Nephron progenitor cell (in vitro differentiated cells): ENCODE data around the gene ANKFN1.

Experiments
- DNase-seq: peaks from one replicate; pipeline ENCODE4 v3.0.0; 2021
- H3K27ac Mint-ChIP-seq: 2 replicates; pipeline ENCODE4 v1.8.0; 2021; ENCODE audit warnings: mild to moderate bottlenecking, moderate library complexity, mixed read lengths
- H3K27me3 Mint-ChIP-seq: 2 replicates; pipeline ENCODE4 v1.8.0; 2021; ENCODE audit warnings: mild to moderate bottlenecking, low read depth, mixed read lengths; ENCODE audit not compliant: poor library complexity
- H3K36me3 Mint-ChIP-seq: 2 replicates; pipeline ENCODE4 v1.8.0; 2021; ENCODE audit warnings: low read depth, mixed read lengths
- H3K4me1 Mint-ChIP-seq: 2 replicates; pipeline ENCODE4 v1.8.0; 2021; ENCODE audit warnings: mixed read lengths
- H3K4me3 Mint-ChIP-seq: 2 replicates; pipeline ENCODE4 v1.8.0; 2021; ENCODE audit warnings: mild to moderate bottlenecking, moderate library complexity, mixed read lengths
- H3K9me3 Mint-ChIP-seq: 2 replicates; pipeline ENCODE4 v1.8.0; 2021; ENCODE audit warnings: mild to moderate bottlenecking, moderate library complexity, mixed read lengths
- CTCF ChIP-seq: fragments of 200-600 bp; sonication (generic); IDR thresholded peaks from 2 replicates; pipeline ENCODE4 v1.5.0; 2021; ENCODE audit warnings: antibody characterized with exemption

ANKFN1 gene

DNA sequence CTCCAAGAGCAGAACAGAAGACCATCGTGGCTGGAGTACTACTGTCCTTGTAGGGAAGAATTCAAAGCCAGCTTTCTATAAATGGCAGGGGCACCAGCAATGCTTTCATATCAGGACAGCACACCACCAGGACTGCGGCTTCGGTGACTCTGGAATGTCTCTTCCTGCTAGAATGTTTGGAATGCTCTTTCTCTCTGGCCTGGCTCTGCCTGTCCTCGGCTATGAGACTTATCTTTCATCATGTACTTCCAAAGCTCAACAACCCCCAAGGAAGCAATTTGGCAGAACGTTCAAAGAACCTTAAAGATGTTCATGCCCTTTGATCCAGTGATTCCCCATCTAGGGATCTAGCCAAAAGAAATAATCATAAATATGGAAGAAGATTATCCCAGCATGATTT, 387.6 kb downstream of the ANKFN1 start:
- Mint-ChIP-seq H3K4me1 (peaks cover 10% of the 10 kb centered on the region), H3K27me3 (peaks cover 44% of the 10 kb centered on the region), H3K4me3 (no peak overlapping the region), H3K9me3 (peaks cover 11% of the 10 kb centered on the region), H3K36me3 (no peaks in the 10 kb centered on the region), H3K27ac (no peak overlapping the region)
- TF ChIP-seq CTCF = no peak
- no peak for DNase-seq

- Mint-ChIP-seq H3K36me3 (no peaks in the 10 kb centered on the region), H3K27ac (no peak overlapping the region), H3K9me3 (peaks cover 21% of the 10 kb centered on the region), H3K4me3 (no peak overlapping the region), H3K27me3 (peaks cover 30% of the 10 kb centered on the region), H3K4me1 (peaks cover 10% of the 10 kb centered on the region)
- TF ChIP-seq CTCF = no peak
- no peak for DNase-seq
Measured at GRCh38 chr17:56543280-56543679, 390.0 kb downstream of the ANKFN1 start.

- no peak for DNase-seq
- H3K4me3 Mint-ChIP-seq = no peak overlapping the region
- TF ChIP-seq CTCF = no peak
- H3K27me3 Mint-ChIP-seq = peaks cover 27% of the 10 kb centered on the region
- H3K36me3 Mint-ChIP-seq = no peaks in the 10 kb centered on the region
- H3K4me1 Mint-ChIP-seq = peaks cover 10% of the 10 kb centered on the region
- no peak overlapping the region for H3K27ac Mint-ChIP-seq
- H3K9me3 Mint-ChIP-seq = peaks cover 29% of the 10 kb centered on the region
Measured at GRCh38 chr17:56545106-56545505, 391.8 kb downstream of the ANKFN1 start.

- H3K36me3 Mint-ChIP-seq = no peaks in the 10 kb centered on the region
- no peak overlapping the region for H3K27ac Mint-ChIP-seq
- no peak overlapping the region for H3K4me3 Mint-ChIP-seq
Measured at GRCh38 chr17:56545930-56546329, 392.7 kb downstream of the ANKFN1 start.

GRCh38 chr17:56548661-56549060, 395.4 kb downstream of the ANKFN1 start:
- no peak for TF ChIP-seq CTCF
- no peak overlapping the region for H3K27ac Mint-ChIP-seq
- peaks cover 5% of the 10 kb centered on the region for H3K4me1 Mint-ChIP-seq
- peaks cover 42% of the 10 kb centered on the region for H3K9me3 Mint-ChIP-seq
- peaks cover 25% of the 10 kb centered on the region for H3K27me3 Mint-ChIP-seq
- no peak overlapping the region for H3K4me3 Mint-ChIP-seq
- no peak for DNase-seq
- H3K36me3 Mint-ChIP-seq = no peaks in the 10 kb centered on the region

More at GRCh38 chr17:56545930-56546329, 392.7 kb downstream of the ANKFN1 start:
- Mint-ChIP-seq H3K9me3 (peaks cover 31% of the 10 kb centered on the region), H3K4me1 (peaks cover 10% of the 10 kb centered on the region), H3K27me3 (peaks cover 29% of the 10 kb centered on the region)
- TF ChIP-seq CTCF = no peak
- DNase-seq = no peak

- peaks cover 42% of the 10 kb centered on the region for H3K9me3 Mint-ChIP-seq
- no peak for DNase-seq
- H3K27ac Mint-ChIP-seq = no peak overlapping the region
- H3K27me3 Mint-ChIP-seq = peaks cover 25% of the 10 kb centered on the region
- H3K4me3 Mint-ChIP-seq = no peak overlapping the region
- H3K36me3 Mint-ChIP-seq = no peaks in the 10 kb centered on the region
- H3K4me1 Mint-ChIP-seq = peaks cover 5% of the 10 kb centered on the region
- TF ChIP-seq CTCF = no peak
Measured at GRCh38 chr17:56549501-56549900, 396.2 kb downstream of the ANKFN1 start.
